Dedifferentiated amniotic fluid mesenchymal stem cell (primary cell): ENCODE measurements around the gene SYT15.
"Not testable (repeated sequence)": the region's sequence is repeated elsewhere in the genome, so short reads cannot be mapped to it uniquely, and the experiment has no call there.

Source experiments
- DNase-seq: peaks from one replicate; pipeline ENCODE4 v3.0.0-alpha.2; 2016; ENCODE audit errors: extremely low spot score

Gene SYT15

DNA sequence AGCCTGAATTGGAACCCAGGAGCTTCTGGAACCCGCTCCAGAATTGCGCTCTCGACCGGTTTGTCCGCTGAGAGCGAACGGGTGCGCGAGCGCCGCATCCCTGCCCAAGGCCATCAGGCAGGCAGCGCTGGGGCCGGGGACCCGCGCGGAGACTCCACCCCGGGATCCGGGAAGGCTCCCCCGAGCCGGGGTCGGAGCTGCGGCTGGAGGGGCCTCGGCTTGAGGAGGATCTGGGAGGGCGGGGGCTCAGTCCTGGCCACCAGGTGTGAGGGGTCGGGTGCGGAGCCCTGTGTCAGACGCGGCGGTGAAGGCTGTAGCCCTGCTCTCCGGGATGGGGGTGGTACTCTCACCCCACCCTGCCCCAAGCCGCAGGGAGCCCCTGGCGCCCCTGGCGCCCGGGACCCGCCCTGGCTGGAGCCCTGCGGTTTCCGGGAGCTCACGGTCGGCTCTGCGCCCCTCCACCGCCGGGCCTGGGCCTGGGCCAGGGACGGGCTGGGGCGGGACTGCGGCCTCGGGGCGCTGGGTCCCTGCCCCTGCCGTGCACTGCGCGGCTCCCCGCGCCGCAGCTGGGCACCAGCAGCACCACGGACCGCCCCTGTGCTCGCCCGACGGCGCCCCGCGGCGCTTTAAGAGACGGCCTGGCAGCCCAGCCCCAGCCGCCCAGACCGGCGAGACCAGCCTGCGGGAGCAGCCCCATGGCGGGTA, at the start of gene SYT15:
SYT15 (plus strand) TSS at position 655 of the 705 bp plus-strand sequence; CDS start at position 696, 41 bp downstream.
- not testable (repeated sequence) for DNase-seq

DNA sequence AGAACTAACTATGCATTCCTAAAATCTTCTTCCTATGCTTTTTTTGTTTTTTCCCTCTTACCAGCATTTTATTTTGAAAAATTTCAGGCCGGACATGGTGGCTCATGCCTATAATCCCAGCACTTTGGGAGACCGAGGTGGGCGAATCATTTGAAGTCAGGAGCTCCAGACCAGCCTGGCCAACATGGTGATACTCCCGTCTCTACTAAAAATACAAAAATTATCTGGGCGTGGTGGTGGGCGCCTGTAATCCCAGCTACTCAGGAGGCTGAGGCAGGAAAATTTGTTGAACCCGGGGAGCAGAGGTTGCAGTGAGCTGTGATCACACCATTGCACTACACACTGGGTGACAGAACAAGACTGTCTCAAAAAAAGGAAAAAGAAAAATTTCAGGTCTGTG, 49.2 kb upstream of the SYT15 start:
- DNase-seq: not testable (repeated sequence)

DNA sequence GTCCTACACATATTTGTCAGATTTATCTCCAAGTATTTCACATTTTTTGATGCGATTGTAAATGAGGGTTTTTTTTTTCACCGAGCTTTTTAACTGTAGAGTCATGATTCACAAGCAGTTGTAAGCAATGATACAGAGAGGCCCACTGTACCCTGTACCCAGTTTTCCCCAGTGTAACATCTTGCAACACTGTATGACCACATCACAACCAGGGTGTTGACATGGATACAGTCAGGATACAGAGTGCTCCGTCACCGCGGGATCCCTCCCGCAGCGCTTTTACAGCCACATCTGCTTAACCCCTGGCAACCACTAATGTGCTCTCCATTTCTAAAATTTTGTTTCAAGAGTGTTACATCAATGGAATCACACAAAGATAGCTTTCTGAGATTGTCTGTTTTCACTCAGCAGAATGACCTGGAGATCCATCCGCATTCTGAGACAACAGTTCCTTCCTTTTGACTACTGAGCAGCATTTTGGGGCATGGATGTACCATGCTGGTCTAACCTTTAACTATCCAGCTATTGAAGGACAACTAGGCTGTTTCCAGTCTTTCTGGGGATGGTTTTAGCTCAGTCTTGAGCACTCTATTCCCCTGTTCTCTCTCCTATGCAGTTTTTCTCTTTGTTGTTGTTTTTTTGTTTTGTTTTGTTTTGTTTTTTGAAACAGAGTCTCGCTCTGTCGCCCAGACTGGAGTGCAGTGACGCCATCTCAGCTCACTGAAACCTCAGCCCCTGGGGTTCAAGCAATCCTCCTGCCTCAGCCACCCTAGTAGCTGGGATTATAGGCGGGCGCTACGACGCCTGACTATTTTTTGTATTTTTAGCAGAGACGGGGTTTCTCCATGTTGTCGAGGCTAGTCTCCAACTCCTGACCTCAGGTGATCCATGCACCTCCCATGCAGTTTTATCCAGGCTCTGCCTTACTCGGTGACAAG, 48.4 kb upstream of the SYT15 start:
- DNase-seq: no peak

DNA sequence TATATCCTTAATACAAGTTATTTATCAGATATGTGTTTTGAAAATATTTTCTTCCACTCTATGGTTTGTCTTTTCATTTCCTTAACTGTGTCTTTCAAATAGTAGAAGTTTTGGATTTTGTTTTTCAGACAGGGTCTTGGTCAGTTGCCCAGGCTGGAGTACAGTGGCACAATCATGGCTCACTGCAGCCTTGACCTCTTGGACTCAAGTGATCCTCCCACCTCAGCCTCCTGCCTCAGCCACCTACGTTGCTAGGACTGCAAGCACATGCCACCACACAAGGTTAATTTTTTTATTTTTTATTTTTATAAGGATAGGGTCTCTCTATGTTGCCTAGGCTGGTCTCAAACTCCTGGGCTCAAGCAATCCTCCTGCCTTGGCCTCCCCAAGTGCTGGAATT, 46.7 kb upstream of the SYT15 start:
- not testable (repeated sequence) for DNase-seq

DNA sequence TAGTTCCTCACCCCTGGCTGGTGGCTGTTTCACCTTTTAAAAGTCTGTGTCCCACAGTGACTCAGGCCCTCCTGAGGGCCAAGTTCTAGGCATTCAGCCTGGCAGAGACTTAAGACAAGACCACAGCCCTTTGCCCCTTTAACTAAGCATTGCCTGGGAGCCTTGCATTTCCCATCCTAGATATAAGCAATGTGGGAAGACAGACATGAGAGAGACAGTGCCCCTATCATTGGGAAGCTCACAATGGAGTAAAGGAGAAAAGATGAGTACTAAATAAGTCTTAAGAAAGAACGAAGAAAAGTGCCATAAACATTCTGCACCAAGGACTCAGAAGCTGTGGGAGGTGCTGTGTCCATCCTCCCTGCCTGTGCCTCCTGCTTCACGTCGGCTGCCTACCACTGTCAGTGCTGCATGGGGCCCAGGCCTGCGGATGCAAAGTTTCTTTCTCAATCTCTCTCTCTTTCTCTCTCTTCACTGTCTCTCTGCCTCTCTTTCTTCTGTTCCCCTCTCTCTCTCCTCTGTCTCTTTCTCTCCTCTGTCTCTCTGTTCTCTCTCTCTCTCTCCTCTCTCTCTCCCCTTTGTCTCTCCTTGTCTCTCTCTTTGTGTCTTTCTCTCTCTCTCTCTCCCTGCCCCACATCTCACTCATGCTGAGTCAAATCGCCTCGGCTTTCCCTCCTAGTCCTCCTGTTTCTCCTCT, 44.0 kb upstream of the SYT15 start:
- no peak for DNase-seq

DNA sequence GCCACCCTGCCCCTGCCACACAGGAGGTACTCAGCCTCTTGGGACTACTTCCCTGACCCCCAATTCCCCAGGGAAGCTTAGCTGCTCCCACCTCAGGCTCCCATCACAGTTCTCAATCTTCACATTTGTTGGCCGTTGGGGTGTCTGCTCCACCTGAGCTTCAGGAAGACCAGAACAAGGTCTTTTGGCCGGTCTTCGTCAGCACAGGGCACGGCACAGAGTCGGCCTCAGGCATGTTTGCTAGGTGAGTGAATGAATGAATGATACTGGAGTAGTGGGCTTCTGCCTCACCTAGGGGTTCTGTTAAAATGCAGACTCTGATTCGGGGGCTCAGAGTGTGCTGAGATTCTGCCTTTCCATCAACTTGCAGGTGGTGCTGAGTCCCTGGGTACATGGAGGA, 42.8 kb upstream of the SYT15 start:
- no peak for DNase-seq

DNA sequence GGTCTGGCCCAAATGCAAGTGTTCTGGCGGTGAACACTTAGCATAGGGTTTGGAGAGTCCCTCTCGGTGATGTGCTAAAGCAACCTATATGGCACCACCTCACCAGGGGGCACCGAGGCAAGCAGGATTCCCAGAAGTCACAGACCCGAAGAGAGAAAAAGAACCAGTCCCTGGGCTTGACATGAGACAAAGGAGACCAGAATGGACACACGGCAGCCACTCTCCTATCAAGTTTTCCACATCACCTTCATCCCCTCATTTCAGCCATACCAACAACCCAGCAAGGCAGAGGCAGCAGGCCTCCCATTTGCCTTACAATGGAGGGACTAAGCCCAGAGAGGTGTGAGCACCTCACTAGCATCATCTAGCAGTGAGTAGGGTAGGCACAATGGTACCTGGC, 42.1 kb upstream of the SYT15 start:
- no peak for DNase-seq

DNA sequence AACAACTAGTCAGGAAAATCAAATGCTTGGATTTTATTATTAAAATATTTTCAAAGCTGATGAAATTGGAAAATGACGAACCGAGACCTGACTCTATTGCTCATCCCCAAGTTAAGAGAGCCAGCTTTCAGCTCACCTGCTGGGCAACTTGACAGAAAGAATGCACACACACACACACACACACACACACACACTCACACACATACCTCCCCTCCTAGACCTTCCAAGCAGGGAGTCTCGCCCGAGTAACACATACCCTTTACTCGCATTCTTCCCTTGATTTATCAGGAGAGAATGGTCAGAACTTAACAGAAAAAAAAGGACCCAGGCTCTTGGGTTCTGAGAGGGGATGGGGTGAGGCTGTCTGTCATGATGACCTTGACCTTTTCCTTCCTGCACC, 41.6 kb upstream of the SYT15 start:
- DNase-seq: no peak

DNA sequence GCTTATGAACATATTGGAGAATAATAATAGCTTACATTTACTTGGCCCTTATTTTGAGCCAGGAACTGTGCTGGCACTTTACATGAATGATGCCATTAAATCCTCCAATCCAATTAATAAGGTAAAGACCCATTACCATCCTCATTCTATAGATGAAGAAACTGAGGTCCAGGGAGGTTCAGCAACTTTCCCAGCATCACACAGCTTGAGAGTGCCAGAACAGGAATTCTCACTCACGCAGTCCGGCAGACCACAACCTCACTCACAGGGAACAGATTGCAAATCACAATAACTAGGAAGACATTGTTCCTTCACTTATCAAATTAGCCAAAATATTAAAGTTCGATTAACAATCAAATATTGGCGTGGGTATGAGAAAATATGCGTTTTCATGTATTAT, 40.8 kb upstream of the SYT15 start:
- DNase-seq: no peak

DNA sequence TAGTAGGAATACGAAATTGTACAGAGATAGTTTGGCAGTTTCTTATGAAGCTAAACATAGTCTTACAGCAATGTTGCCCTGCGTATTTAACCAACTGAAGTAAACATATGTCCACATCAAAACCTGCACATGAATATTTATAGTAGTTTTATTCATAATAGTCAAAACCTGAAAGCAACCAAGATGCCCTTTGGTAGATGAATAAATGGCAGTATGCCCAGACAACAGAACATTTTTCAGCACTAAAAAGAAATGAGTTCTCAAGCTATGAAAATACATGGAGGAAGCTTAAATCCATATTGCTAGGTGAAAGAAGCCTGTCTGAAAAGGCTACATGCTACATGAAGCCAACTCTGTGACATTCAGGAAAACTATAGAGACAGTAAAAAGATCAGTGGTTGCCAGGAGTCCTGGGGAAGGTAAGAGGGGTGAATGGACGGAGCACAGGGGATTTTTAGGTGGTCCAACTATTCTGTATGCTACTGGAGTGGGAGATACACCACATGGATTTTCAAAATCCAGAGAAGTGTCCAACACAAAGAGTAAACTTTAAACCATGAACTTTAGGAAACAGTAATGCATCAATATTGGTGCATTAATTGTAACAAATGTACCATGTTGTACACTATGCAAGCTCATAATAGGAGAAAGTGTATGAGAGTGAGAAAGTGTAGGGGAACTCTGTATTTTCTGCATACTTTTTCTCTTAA, 40.1 kb upstream of the SYT15 start:
- DNase-seq: no peak

DNA sequence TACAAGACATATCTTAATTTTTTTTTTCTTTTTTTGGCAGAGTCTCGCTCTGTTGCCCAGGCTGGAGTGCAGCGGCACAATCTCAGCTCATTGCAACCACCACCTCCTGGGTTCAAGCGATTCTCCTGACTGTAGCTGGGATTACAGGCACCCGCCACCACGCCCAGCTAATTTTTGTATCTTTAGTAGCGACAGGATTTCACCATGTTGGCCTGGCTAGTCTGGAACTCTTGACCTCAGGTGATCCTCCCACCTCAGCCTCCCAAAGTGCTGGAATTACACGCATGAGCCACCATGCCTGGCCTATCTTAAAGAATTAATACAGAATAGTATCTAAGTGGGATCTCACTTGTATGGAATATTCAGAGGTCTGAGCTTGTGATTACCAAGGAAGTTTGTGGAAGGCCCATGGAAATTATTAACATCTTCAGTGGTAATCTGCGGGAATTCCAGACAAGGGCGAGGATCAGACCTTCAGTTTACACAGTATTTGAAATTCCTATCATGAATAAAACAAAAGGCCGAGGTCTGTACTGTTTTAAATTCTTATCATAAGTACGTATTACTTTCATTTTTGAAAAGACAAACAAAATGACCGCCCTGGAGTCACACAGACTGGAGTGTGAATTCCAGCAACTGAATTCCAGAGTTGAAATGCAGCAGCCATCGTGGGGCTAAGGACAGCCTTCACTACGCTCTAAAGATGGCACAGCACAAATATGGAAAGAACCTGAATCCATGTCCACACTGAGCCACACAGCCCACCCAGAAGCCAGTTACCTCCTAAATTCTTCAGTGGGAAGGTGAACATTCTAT, 39.1 kb upstream of the SYT15 start:
- peak; percentile 59 for DNase-seq

DNA sequence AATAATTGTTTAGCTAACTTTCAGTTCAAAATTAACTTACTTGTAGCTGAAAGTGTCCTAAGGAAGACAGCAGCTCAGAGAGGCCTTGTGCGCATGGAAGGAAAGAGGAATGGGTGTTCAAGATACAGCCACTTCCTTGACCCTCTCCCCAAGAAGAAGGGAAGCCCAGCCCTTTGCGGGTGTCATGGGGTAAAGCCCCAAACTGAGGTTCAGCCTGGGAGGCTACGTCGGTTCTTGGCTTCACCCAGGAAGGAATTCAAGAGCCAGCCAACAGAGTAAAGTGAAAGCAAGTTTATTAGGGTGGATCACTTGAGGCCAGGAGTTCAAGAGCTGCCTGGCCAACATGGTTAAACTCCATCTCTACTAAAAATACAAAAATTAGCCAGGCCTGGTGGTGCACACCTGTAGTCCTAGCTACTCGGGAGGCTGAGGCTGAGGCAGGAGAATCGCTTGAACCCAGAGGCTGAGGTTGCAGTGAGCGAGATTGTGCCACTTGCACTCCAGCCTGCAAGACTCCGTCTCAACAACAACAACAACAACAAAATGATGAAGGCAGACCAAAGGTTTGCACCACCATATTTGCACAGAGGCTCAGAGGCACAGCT, 38.4 kb upstream of the SYT15 start:
- DNase-seq: no peak

DNA sequence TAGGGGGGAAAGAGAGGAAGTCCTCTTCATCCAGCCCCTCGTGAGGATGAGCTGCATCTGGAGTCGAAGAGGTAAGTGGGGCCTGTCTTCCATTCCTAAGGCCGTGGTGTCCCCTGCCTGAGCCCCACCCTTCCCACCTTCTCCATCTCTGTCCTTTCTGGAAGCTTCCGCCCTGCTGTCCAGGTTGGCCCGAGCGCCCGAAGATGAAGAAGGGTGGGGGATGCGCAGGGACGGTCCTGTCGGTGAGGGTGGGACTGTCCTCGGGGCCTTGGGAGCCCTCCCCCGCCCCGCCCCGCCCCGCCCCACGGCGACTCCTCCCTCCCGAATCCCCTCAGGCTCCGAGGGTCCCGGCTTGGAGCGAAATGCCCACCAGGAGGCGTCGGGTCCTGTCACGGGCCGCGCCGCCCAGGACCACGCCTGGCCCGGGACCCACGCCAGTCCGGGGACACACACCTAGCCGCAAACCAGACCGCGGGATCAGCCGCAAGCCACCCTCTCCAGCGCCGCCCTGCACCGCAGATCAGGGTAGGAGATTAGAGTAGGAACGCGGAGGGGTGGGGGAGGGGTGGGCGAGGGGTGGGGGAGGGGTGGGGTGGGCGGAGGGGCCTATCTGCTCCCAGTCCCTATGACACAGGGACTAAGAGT, 37.8 kb upstream of the SYT15 start:
- DNase-seq: no peak

DNA sequence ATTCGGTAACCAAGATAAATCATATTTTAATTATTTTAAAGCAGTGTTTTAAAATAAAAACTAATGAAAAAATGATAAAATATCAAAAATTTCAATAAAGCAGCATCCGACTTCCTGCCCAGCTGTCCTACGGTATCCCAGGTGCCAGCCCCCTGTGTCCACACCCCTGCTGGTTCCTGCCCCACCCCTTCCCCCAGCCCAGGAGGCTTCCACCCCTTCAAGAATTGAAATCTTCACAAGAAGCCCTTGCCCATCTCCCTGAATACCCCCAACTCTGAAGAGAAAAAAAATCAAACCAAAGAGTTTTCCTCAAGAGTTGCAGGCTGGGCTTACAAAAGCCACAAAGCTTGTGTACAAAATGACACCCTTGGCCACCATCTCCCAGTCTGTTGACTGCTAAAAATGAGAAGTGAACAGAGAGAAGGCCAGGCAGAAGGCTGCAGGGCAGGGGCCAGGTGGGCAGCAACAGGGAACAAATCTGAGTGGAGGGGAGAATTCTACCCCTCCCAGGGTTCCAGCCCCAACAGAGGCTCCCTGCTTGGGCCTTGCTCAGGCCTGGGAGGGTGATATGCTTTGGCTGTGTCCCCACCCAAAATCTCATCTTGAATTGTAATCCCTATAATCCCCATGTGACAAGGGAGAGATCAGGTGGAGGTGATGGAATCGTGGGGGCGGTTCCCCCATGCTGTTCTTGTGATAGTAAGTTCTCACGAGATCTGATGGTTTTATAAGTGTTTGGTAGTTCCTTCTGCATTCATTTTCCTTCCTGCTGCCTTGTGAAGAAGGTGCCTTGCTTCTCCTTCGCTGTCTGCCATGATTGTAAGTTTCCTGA, 37.0 kb upstream of the SYT15 start:
- no peak for DNase-seq

DNA sequence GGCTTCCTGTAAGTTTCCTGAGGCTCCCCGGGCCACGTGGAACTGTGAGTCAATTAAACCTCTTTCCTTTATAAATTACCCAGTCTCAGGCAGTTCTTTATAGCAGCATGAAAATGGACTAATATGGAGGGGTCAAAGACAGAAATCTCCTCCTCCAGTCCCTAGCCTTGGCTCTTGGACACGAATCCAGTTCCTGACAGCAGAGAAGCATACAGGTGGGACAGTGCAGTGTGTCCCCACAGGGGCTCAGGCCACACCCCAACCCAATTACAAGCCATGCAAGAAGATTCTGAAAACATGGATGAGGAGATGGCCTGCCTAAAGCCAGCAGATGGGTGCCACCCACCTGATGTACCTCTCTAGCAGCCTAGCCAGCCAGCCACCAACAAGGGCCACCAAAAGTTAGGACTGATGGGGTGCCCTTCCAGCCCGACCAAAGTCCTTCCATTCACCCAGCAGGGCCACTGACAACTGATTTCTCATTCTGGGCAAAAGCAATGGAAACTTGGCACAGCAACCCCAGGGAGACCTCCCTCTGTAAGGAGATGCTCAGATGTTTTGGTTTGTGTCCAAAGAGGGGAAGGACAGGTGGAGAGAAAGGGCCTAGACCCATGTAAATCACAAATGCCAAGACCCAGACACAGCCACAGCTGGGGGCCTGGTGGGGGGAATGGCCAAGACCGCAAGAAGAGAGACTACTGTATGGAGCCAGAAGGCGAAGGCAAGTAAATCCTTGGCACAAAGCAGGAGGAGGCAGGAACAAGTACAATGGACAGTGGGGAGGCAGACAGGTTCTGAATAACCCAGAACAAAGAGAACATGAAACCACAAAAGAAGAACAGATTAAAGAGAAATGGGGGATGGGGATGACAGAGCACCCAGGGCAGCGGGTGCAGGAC, 36.1 kb upstream of the SYT15 start:
- no peak for DNase-seq

DNA sequence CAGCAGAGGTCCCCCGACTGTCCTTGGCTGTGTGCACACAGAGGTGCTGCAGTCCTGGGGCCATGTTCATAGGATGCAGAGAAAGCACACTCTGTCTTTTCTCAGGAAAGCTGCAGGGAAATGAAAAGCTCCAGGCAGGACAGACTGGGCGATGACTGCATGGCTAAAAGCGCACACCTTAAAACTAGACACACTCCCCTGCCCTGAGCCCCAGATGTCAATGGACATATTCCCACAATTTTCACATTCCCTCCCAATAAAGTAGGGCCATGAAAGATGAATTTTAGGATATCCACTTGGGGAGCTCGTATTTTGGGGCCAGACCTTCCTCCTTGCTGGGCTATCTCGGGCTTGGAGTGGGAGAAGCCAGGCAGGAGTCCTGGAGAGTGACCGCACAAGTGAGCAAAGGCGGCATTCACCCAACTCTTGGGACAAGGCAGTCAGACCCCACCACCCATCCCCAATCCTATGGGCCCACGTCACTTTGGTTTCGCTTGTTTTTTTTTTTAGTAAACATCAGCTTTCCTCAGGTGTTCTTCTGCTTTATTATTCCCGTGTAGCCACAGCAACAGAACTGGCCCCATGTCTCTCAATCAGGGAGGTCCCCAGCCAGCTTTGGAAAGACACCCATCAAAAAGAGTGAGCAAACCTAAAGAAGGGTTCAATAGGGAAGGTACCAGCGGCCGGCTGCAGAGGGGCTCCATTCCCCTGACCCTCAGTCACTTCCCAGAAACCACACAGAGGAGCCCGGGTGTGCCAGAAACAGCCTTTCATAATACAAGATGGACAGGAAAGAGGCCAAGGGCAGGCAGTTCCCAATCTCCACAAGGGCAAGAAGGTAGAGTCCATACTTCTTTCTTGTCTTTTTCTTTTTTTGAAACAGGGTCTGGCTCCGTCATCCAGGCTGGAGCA, 35.2 kb upstream of the SYT15 start:
- no peak for DNase-seq
